IPS DF 6.9 (cell line): ENCODE measurements around the gene ZNF397.

Experiments
- DNase-seq: peaks from one replicate; pipeline ENCODE4 v3.0.0-alpha.2; 2013; ENCODE audit warnings: low read depth, low spot score
- H3K27ac ChIP-seq: one replicate; pipeline ENCODE4 v1.5.1; 2013; ENCODE audit warnings: low read length, control low read depth
- H3K27me3 ChIP-seq: 2 replicates; pipeline ENCODE4 v1.6.1; 2013; ENCODE audit warnings: mild to moderate bottlenecking, low read length; ENCODE audit not compliant: control insufficient read depth, insufficient read depth
- H3K36me3 ChIP-seq: 2 replicates; pipeline ENCODE4 v1.6.1; 2013; ENCODE audit warnings: low read length; ENCODE audit not compliant: control insufficient read depth, insufficient read depth
- H3K4me1 ChIP-seq: 2 replicates; pipeline ENCODE4 v1.6.1; 2013; ENCODE audit warnings: low read length; ENCODE audit not compliant: control insufficient read depth, insufficient read depth
- H3K4me3 ChIP-seq: 2 replicates; pipeline ENCODE4 v1.5.1; 2013; ENCODE audit warnings: mild to moderate bottlenecking, low read length
- H3K9me3 ChIP-seq: 2 replicates; pipeline ENCODE4 v1.6.1; 2013; ENCODE audit warnings: low read length, inconsistent platforms; ENCODE audit not compliant: control insufficient read depth, insufficient read depth
- WGBS: extraction: QIAGEN DNeasy Blood & Tissue Kit; methylation state at CpG from one replicate; pipeline ENCODE4 v1.1.7; 2013; ENCODE audit warnings: mixed read lengths, missing lambda C conversion rate; ENCODE audit not compliant: insufficient read length, insufficient coverage; 5-methylcytosine and 5-hydroxymethylcytosine counted together

The ZNF397 gene

DNA sequence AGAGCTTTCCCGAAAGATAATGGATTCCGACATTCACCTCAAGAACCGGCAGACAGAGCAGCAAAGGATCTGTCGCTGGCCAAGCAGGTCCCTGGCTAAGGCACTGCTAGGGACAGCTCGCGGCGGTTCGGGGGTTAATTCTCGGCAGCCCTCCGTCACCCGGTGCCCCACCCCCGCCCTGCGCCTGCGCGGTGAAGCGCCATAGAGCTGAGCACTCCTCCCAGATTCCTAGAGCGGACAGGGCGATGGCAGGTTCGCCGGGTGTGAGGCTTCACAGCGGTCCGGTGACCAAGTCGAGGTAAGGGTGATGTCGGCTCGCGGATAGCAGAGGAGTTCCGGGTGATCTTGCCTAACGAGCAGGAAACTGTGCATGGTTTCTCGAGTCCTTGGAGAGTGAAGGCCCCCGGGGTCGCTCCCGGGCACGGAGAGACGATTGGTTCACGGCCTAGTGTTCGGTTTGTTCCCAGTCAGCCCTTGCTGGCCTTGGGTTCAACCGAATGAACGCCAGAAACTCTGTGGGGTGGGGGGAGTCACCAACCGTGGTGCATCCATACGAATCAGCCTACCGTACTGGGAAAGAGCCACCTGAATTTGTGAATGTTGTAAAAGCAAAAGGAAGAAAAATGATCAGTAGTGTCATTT is 49.4 kb downstream of the ZNF397 start, which contains the start of gene ZSCAN30:
Gene ZSCAN30, minus strand, starts transcription at position 136 of the 642 bp plus-strand sequence. CDS start 25,877 bp downstream, outside the sequence.
- DNase-seq: peak; percentile 90
- Histone ChIP-seq H3K36me3 (no peaks in the 10 kb centered on the region), H3K4me1 (no peaks in the 10 kb centered on the region), H3K27ac (no peak within 1 kb of the TSS), H3K9me3 (no peaks in the 10 kb centered on the region), H3K27me3 (no peaks in the 10 kb centered on the region), H3K4me3 (peak within 1 kb of the TSS; percentile 80; the same call in 1 of the 2 replicates)
- WGBS: no CpG with 5 or more reads among the region's 41 CpGs

DNA sequence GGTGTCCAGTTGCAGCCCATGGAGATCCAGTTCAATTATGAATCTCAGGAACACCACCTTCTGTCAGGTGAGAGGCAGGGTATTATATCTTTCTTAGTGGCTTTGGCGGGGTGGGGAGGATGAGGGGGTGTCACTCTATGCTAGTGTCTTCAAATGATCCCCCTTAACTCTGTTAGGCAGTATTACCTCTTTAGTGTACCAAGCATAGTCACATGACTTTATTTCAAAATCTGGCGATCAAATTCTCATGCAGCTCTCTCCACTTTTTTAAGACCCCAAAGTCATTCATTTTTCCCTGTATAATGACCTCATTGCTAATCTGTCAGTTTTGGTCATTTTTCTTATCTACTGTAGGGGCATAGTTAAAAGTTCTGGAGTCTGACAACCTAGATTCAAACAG is 50.3 kb downstream of the ZNF397 start:
- WGBS: no CpG with 5 or more reads among the region's 2 CpGs
- H3K4me3 ChIP-seq: no peak overlapping the region
- no peaks in the 10 kb centered on the region for H3K36me3 ChIP-seq
- H3K27ac ChIP-seq: no peak overlapping the region
- no peak for DNase-seq
- H3K9me3 ChIP-seq: no peaks in the 10 kb centered on the region
- H3K4me1 ChIP-seq: no peaks in the 10 kb centered on the region
- no peaks in the 10 kb centered on the region for H3K27me3 ChIP-seq

DNA sequence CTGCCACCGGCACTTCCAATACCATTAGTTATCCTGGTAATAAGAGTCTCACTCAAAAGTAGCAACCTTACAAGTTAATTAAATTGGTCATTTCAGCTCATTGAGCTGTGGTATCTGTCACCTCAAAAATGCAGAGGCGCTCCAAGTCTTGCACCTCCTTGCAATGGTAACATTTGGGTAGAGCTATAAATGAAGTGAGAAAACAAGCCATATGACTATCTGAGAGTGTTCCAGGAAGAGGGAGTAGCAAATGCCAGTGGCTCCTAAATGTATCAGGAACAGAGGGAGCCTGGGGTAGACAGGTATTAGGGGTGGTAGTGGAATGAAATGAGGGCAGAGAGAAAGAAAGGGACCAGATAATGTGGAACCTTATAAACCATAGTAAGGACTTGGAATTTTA is 55.2 kb downstream of the ZNF397 start:
- no peak overlapping the region for H3K4me3 ChIP-seq
- no peak for DNase-seq
- no CpG with 5 or more reads among the region's 2 CpGs for WGBS
- no peaks in the 10 kb centered on the region for H3K4me1 ChIP-seq
- H3K27ac ChIP-seq: no peak overlapping the region
- H3K27me3 ChIP-seq: no peaks in the 10 kb centered on the region
- H3K9me3 ChIP-seq: no peaks in the 10 kb centered on the region
- no peaks in the 10 kb centered on the region for H3K36me3 ChIP-seq

DNA sequence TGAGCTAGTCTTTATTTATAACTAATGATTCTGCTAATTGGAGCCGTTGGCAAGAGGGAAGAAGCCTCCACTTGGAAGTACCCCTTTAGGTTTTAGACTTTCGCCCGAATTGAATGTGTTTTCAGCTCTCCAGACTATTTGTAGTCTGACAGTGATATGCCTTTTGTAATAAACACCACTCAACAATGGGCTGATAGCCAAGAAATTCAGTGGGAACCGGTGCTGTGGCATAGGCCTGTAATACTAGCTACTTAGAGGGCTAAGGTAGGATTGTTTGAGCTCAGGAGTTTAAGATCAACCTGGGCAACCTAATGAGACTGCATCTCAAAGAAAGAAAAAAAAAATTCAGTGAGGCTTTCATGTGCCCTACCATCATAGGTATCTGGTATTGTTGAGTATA is 62.8 kb downstream of the ZNF397 start:
- Histone ChIP-seq H3K27me3 (no peaks in the 10 kb centered on the region), H3K27ac (no peak overlapping the region), H3K4me3 (no peak overlapping the region), H3K4me1 (no peaks in the 10 kb centered on the region), H3K9me3 (peaks cover 1% of the 10 kb centered on the region; the same call in 1 of the 2 replicates), H3K36me3 (peaks cover 4% of the 10 kb centered on the region; the same call in 1 of the 2 replicates)
- WGBS: no CpG with 5 or more reads among the region's 4 CpGs
- DNase-seq: no peak

DNA sequence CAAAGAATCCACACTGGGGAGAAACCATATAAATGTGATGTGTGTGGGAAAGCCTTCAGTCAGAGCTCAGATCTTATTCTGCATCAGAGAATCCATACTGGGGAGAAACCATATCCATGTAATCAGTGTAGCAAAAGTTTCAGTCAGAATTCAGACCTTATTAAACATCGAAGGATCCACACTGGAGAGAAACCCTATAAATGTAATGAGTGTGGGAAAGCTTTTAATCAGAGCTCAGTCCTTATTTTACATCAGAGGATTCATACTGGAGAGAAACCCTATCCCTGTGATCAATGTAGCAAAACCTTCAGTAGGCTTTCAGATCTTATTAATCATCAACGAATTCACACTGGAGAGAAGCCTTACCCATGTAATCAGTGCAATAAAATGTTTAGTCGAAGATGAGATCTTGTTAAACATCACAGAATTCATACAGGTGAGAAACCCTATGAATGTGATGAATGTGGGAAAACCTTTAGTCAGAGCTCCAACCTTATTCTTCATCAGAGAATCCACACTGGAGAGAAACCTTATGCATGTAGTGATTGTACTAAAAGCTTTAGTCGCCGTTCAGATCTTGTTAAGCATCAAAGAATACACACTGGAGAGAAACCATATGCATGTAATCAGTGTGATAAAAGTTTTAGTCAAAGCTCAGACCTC is 65.9 kb downstream of the ZNF397 start:
- Histone ChIP-seq H3K36me3 (peaks cover 4% of the 10 kb centered on the region; the same call in 1 of the 2 replicates), H3K27me3 (no peaks in the 10 kb centered on the region), H3K9me3 (peaks cover 1% of the 10 kb centered on the region; the same call in 1 of the 2 replicates), H3K4me3 (no peak overlapping the region), H3K4me1 (no peaks in the 10 kb centered on the region), H3K27ac (no peak overlapping the region)
- WGBS: no CpG with 5 or more reads among the region's 5 CpGs
- no peak for DNase-seq
